ENCODE results near the gene GAPDHS.

DNA sequence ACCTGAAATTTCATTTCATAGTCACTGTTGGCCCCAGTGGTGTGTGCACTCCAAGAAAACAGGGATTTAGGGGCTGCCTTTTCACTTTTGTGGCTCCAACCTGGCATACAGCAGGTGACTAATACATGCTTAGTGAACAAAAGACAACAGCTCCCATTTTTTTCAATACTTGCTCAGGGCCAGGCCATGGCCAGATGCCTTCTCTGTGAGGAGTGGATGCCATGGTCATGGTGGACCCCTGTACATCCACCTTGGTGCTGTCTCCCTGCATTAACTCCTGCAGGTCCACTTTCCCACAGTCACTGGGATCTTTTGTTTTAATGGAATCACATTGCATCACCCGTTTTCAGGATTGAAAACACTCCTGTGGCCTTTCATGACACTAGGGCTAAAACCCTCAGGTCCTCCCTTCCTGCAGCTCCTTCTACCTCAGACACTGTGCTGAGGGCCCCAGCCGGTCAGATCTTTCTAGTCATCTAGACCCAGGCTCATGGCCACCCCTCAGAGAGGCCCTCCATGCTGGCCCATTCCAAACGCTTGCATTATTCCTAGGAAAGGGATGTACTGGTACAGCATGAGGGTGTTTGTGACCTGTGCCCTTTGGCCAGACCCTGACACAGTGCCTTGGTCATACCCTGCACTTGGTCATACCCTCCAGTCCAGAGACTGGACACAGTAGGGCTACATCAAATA is 11.0 kb downstream of the GAPDHS start:
- TF ChIP-seq, protein P1, sequence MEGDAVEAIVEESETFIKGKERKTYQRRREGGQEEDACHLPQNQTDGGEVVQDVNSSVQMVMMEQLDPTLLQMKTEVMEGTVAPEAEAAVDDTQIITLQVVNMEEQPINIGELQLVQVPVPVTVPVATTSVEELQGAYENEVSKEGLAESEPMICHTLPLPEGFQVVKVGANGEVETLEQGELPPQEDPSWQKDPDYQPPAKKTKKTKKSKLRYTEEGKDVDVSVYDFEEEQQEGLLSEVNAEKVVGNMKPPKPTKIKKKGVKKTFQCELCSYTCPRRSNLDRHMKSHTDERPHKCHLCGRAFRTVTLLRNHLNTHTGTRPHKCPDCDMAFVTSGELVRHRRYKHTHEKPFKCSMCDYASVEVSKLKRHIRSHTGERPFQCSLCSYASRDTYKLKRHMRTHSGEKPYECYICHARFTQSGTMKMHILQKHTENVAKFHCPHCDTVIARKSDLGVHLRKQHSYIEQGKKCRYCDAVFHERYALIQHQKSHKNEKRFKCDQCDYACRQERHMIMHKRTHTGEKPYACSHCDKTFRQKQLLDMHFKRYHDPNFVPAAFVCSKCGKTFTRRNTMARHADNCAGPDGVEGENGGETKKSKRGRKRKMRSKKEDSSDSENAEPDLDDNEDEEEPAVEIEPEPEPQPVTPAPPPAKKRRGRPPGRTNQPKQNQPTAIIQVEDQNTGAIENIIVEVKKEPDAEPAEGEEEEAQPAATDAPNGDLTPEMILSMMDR (IDR thresholded peaks at IDR 0.05; ENCODE audit: low read depth, low read length, missing input control), result no peak
- TF ChIP-seq RXRA (IDR thresholded peaks at IDR 0.05) (no peak), EGR1 (IDR thresholded peaks at IDR 0.05; ENCODE audit: low read depth in 2 of 2) (no peak), YY1 (IDR thresholded peaks at IDR 0.05) (no peak)

Measured in liver (tissue), 3 donors.